Left kidney (tissue), 2 donors: ENCODE results near the gene PRSS21. TPM values are rescaled to one million over a fixed set of nuclear protein-coding genes. Genes with fewer than 3 reads are reported as not detected.

Experiments used
- DNase-seq: peaks from one replicate; pipeline ENCODE4 v3.0.0-alpha.2; 2013
- polyA plus RNA-seq: library from polyadenylated mRNA; unstranded; fragments of 120-200 nt; gene quantifications from one replicate; pipeline ENCODE4 v1.2.1, GENCODE V29; 2013; ENCODE audit not compliant: insufficient read length

The PRSS21 gene
- polyA plus RNA-seq, 1 donor = 0.22 TPM

GRCh38 chr16:2806286-2806685, 10.8 kb upstream of the PRSS21 start:
- no peak for DNase-seq

- no peak for DNase-seq
Observed at GRCh38 chr16:2808181-2808580, 8.9 kb upstream of the PRSS21 start.

- DNase-seq = no peak
Observed at GRCh38 chr16:2809149-2809760, 7.8 kb upstream of the PRSS21 start.

DNA sequence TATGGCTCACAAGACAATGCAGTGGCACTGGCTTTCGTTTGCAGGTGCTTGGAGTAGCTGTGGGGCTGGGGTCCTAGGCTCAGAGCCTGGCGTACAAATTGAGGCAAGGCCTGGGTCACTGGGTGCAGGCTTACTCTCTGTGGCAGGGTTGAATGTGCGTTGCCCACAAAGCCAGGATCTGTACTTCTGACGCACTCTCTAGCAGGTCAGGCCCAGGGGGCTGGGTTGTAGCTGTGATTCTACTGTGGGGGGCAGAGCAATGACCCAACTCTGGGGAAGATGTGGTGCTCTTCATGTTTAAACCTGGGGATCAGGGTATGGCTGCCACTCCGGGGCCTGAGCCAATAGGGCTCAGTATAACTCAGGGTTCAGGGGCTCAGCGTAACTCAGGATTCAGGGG, 6.4 kb upstream of the PRSS21 start:
- no peak for DNase-seq

DNA sequence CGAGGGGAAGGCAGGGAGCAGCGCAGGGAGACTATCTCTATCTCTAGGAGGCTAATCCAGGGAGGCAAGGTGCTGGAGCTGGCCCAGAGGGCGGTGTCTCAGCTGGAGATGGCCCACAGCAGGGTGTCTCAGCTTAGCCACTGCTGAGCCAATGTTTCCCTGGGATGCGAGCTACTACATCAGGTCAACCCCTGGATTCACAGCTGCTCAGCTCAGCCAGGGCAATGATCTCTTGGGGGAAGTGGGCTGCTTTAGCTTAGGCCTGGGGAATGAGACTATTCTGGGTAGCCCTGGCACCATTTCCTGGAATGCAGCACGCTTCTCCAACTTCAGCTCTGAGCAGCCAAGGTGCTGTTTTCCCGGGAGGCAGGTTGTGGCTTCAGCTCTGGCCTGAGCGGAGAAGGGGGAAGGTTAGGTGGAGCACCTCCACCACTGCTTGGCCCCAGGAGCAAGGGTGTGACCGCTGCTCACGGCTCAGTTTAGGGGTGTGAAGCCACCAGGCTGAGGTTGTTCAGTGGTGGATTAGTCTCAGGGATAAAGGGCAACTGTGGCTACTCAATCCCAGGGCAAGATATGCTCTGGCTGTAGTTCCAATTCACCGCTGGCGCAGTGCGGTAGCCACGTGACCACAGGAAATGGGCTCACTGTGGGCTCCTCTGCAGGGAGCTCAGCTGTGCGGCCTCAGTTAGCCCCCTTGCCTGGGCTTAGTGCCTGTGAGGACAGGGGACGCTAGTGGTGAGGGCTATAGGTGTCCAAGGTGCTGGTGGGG, 5.2 kb upstream of the PRSS21 start:
- DNase-seq = no peak

DNA sequence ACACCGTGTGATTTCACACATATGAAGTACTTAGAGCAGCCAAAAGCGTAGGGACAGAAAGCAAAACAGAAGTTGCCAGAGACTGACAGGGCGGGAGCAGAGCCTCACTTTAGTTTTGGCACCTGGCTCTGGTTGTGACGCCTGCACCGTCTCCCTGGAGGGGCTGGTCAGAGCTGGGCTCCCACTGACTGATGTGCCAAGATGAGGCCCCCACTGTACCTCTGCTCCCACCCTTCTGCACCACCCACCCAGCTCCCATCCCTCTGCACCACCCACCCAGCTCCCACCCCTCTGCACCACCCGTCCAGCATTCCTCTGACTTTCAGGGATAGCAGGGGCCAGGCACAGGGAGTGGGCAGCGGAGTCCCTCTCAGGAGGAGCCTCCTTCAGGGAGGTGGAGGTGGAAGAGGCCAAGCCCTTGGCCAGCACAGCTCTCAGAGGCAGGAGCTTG, 3.2 kb upstream of the PRSS21 start:
- no peak for DNase-seq

- DNase-seq = no peak
Observed at GRCh38 chr16:2814551-2815298, 2.3 kb upstream of the PRSS21 start.

DNA sequence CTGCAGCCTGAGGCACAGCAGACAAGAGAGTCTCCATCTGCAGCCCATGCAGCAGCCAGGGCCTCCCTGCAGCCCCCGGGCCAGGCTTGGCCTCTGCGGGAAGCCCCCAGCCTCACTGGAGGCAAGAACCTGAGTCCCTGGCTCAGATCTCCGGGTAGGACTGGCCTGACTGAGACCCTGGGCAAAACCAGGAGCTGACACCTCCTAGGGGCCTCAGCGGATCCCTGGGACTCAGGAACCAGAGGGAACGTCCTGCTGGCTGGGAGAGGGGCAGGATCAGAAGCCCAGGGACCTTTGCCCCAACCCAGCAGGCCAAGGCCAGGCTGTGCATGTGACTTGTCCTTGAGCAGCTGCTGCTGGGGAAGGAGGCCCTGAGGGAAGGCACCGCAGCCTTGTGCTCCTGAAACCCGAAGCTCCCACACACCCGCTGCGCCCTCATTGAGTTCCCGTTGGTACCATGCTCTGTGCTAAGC, 1.7 kb upstream of the PRSS21 start:
- DNase-seq = no peak

DNA sequence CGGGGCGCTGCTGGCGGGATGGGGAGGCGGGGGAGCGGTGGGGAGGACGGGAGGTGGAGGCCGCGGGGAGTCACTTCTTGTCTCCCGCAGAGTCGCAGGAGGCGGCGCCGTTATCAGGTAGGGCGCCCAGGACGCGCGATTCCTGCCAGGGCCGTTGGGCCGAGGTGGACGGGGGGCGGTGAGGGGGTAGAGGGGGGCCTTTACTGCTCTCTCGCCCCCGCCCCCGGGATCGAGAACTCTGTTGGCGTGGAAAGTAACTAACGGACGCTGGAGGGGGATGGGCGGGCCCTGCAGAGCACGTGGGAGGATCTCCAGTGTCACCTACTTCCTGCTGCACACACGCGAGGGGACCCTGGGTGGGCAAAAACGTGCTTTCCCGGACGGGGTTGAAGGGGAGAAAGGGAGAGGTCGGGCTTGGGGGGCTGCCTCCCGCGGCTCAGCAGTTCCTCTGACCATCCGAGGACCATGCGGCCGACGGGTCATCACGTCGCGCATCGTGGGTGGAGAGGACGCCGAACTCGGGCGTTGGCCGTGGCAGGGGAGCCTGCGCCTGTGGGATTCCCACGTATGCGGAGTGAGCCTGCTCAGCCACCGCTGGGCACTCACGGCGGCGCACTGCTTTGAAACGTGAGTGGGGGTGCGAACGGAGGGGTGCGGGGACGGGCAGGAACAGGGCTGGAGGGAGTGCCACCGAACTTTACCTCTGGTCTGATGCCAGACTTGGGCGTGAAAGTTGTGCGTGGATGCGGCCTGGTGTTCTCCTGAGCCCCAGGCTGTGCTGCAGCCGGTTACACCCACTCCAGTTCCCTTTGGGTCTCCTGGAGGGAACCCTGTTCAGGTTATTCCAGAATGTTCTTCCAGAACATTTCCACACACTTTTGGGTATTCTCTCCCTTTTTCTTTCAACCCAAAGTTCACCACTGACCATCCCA, 569 bp downstream of the PRSS21 start:
- DNase-seq = no peak

- no peak for DNase-seq
Observed at GRCh38 chr16:2818272-2818876, 1.3 kb downstream of the PRSS21 start.

DNA sequence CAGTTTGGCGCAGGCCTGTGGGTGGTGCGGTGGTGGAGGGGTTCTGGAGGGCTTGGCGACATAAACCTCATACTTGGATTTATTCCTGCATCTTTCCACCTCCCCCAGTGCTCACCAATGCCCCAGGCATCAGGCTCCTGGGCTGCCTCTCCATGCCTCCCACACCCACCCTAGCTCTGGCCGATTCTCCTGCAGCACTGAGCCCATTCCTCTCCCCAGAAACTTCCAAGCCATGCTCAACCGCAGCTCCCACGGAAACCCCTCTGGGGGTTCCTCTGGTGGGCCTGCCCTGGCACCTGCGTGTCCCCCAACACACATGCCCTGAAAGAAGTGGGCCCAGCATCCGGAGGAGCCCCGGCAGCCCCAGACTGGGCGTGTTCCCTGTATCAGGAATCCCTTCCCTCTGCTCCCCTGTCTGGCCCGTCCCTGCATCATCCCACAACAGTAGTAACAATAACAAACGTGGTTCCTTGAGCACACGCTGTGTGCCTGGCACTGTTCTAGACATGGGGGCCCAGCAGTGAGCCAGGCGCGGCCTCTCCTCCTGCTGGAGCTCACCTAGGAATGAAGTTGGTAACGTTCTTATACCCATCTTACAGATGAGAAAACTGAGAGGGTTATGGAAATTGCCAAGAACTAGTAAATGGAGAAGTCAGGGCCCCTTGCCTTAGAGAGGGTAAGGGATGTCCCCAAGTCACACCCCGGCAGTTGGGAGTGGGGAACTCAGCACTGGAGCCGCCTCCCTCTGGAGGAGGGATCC, 2.3 kb downstream of the PRSS21 start:
- DNase-seq = no peak

DNA sequence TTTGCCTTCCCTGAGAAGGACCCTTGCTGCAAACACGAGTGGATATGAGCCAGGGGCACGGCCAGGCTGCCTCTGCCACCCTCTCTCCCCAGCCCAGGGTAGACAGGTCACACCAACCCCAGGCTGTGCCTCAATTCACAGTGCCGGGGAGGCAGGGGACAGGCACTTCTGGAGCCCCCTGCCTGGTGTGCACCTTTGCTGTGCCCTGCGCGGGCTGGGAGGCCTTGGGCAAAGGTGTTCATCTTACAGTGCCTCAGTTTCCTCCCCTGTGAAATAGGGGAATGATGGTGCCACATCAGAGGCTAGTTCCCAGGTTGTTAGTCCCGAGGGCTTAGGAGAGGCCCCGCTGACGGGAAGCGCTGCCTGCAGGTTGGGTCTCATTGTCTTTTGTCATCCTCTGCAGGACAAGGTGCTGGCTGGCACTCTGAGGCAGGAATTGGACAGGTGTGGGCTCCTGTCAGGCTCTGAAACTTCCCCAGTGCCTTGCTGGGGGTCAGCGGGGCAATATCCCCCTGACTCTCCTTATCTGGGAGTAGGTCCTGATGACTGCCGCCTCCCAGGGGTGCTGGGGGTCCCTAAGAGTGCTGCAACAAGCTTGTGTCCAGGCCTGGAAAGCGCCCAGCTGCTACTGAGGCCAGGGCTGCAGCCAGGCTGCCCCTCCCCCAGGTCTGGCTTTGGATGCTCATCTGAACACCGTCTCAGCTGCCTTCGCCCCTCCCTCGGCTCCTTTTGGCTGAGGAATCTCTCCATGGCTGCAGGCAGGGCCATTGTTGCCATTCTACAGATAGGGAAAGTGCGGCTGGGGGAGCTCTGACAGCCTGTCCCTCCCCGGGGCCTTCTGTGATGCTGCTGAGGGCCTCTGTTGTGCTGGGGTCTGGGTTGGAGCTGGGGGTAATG, 3.1 kb downstream of the PRSS21 start:
- DNase-seq = no peak

DNA sequence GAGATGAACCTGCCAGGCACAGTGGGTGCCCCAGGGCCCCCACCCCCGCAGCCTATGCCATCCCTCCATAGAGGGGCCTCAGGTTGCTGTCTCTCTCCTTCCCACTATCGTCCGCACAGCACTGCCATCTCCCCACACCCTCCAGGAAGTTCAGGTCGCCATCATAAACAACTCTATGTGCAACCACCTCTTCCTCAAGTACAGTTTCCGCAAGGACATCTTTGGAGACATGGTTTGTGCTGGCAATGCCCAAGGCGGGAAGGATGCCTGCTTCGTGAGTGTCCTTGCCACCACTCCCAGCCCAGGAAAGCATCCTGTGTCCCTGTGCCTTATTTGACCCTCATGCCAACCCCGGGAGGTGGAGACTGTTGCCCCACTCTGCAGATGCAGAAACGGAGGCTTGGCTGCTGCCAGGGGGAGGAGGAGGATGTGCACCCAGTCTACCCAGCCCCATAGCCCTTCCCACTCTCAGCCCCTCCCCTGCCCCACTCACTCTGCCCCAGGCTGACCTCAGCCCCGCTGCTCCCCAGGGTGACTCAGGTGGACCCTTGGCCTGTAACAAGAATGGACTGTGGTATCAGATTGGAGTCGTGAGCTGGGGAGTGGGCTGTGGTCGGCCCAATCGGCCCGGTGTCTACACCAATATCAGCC, 3.9 kb downstream of the PRSS21 start:
- no peak for DNase-seq

GRCh38 chr16:2821487-2822157, 4.6 kb downstream of the PRSS21 start:
- no peak for DNase-seq

GRCh38 chr16:2822158-2822495, 5.1 kb downstream of the PRSS21 start:
- no peak for DNase-seq

- DNase-seq = no peak
Observed at GRCh38 chr16:2822496-2822895, 5.5 kb downstream of the PRSS21 start.

- no peak for DNase-seq
Observed at GRCh38 chr16:2824626-2825025, 7.6 kb downstream of the PRSS21 start.

GRCh38 chr16:2825049-2825742, 8.2 kb downstream of the PRSS21 start:
- no peak for DNase-seq
